Measurements from ENCODE around the gene NIN. TPM values are rescaled to one million over a fixed set of nuclear protein-coding genes. Genes with fewer than 3 reads are reported as not detected.

The NIN gene
- polyA plus RNA-seq, 1 experiment = 26.9 TPM

GRCh38 chr14:50839691-50840090 lies 8.7 kb upstream of the NIN start:
- POLR2A ChIA-PET = no interaction called here
- CTCF ChIA-PET = interaction anchor here (0.7 to 1.2 kb wide), 2 partner anchors 12 to 21 kb away, joined by 4 to 5 read pairs; no protein-coding TSS in a partner anchor
- DNase-seq (ENCODE audit: low read depth, low spot score) = no peak
- TF ChIP-seq CTCF (IDR thresholded peaks at IDR 0.05; ENCODE audit: low read depth, low read length) = no peak
- Histone ChIP-seq H3K27ac (ENCODE audit: low read depth, low read length) (no peak overlapping the region), H3K9me3 (ENCODE audit: control insufficient read depth, insufficient read depth, low read length) (no peaks in the 10 kb centered on the region), H3K27me3 (ENCODE audit: control insufficient read depth, insufficient read depth, low read length) (no peaks in the 10 kb centered on the region), H3K4me3 (ENCODE audit: low read depth, low read length) (no peak overlapping the region)

DNA sequence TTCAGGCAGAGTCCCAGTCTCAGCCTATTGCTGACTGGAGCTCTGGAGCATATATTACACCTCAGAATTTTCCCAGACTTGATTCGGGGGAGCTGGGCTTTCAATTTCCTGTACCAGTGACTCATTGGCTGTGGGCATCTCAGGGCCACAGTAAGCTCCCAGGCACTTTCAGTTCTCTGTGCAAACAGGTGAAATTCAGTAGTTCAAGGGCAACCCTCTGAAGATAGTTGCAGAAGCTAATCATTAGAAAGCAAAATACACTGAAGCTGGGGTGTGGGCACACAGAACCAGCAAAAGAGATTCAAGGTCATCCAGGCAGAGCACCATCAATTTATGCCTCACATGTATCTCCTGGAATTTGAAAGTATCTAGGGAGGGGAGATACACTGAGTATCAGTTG lies 8.1 kb upstream of the NIN start:
- Histone ChIP-seq H3K9me3 (ENCODE audit: control insufficient read depth, insufficient read depth, low read length) (no peaks in the 10 kb centered on the region), H3K4me3 (ENCODE audit: low read depth, low read length) (no peak overlapping the region), H3K27ac (ENCODE audit: low read depth, low read length) (no peak overlapping the region), H3K27me3 (ENCODE audit: control insufficient read depth, insufficient read depth, low read length) (no peaks in the 10 kb centered on the region)
- TF ChIP-seq CTCF (IDR thresholded peaks at IDR 0.05; ENCODE audit: low read depth, low read length) = no peak
- DNase-seq (ENCODE audit: low read depth, low spot score) = no peak
- POLR2A ChIA-PET = no interaction called here
- CTCF ChIA-PET = interaction anchor here (0.7 to 1.2 kb wide), 2 partner anchors 13 to 21 kb away, joined by 4 to 5 read pairs; no protein-coding TSS in a partner anchor

DNA sequence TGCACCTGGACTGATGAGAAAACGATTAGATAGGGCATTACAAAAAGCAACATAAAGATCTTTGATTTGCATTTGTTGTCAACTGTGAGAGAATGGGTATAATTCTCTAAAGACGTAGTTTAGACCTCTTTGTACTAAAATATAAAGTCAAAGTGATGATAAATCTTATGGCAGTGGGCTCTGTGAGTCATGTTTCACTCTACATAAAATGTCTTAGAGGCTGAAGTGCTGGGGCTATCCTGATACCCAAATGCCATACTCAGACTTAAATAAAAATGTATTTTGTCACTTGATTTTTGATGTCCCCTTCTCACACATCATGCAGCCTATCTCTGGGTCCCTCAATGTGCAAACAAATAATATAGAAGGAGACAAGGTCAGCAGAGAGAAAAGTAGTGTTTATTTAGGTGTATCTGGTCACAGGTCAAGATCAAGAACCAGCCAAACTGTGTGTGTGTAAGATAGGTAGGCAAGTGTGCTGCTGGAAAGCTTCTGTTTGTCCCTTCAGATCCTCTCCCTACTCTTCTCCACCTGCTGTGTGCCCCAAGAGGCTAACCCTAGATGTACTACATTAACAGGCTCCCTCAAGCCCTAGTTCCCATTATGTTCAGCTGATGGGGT lies 7.0 kb upstream of the NIN start:
- ChIA-PET CTCF (no interaction called here), POLR2A (no interaction called here)
- H3K4me3 ChIP-seq (ENCODE audit: low read depth, low read length) = no peak overlapping the region
- no peaks in the 10 kb centered on the region for H3K27me3 ChIP-seq (ENCODE audit: control insufficient read depth, insufficient read depth, low read length)
- TF ChIP-seq CTCF (IDR thresholded peaks at IDR 0.05; ENCODE audit: low read depth, low read length) = no peak
- H3K27ac ChIP-seq (ENCODE audit: low read depth, low read length) = no peak overlapping the region
- no peaks in the 10 kb centered on the region for H3K9me3 ChIP-seq (ENCODE audit: control insufficient read depth, insufficient read depth, low read length)
- no peak for DNase-seq (ENCODE audit: low read depth, low spot score)

GRCh38 chr14:50837271-50837670 lies 6.3 kb upstream of the NIN start:
- POLR2A ChIA-PET = no interaction called here
- DNase-seq (ENCODE audit: low read depth, low spot score) = no peak
- H3K9me3 ChIP-seq (ENCODE audit: control insufficient read depth, insufficient read depth, low read length) = no peaks in the 10 kb centered on the region
- H3K4me3 ChIP-seq (ENCODE audit: low read depth, low read length) = no peak overlapping the region
- H3K27ac ChIP-seq (ENCODE audit: low read depth, low read length) = no peak overlapping the region
- CTCF ChIA-PET = no interaction called here
- no peaks in the 10 kb centered on the region for H3K27me3 ChIP-seq (ENCODE audit: control insufficient read depth, insufficient read depth, low read length)
- no peak for TF ChIP-seq CTCF (IDR thresholded peaks at IDR 0.05; ENCODE audit: low read depth, low read length)

- POLR2A ChIA-PET = no interaction called here
- H3K27me3 ChIP-seq (ENCODE audit: control insufficient read depth, insufficient read depth, low read length) = no peaks in the 10 kb centered on the region
- TF ChIP-seq CTCF (IDR thresholded peaks at IDR 0.05; ENCODE audit: low read depth, low read length) = no peak
- H3K9me3 ChIP-seq (ENCODE audit: control insufficient read depth, insufficient read depth, low read length) = no peaks in the 10 kb centered on the region
- no peak overlapping the region for H3K27ac ChIP-seq (ENCODE audit: low read depth, low read length)
- CTCF ChIA-PET = no interaction called here
- no peak overlapping the region for H3K4me3 ChIP-seq (ENCODE audit: low read depth, low read length)
- DNase-seq (ENCODE audit: low read depth, low spot score) = no peak
These were observed 5.6 kb upstream of the NIN start for GRCh38 chr14:50836515-50836914.
